Gastrocnemius medialis (tissue), 4 donors: Measurements from ENCODE around the gene VPS41. TPM values are rescaled to one million over a fixed set of nuclear protein-coding genes. Genes with fewer than 3 reads are reported as not detected.

Source experiments
- ATAC-seq, 2 donors: fragments of 150-250 bp; one replicate each; pipeline ENCODE4 v1.9.1; 2016
- DNase-seq, 2 donors: peaks; one replicate each; pipeline ENCODE4 v3.0.0-alpha.2; 2019
- H3K27ac ChIP-seq, 4 donors: fragments of 200-600 bp; sonication (generic); 1 replicate in 1 of 4; 2 replicates in 3 of 4; pipeline ENCODE4 v1.5.1; 2016 to 2018; ENCODE audit warnings: mild to moderate bottlenecking in 2 of 4, moderate library complexity in 1 of 4
- H3K27me3 ChIP-seq, 3 donors: fragments of 200-600 bp; sonication (generic) in 2 of 3; 1 replicate in 1 of 3; 2 replicates in 2 of 3; pipeline versions ENCODE4 v1.5.1 to v1.6.0; 2016 to 2019; ENCODE audit warnings: mild to moderate bottlenecking in 1 of 3, moderate library complexity in 1 of 3
- H3K36me3 ChIP-seq, 2 donors: fragments of 200-600 bp; sonication (generic) in 1 of 2; one replicate each; pipeline ENCODE4 v1.5.1; 2017 to 2018
- H3K4me1 ChIP-seq, 2 donors: fragments of 200-600 bp; sonication (generic) in 1 of 2; one replicate each; pipeline ENCODE4 v1.5.1; 2016 to 2017; ENCODE audit warnings: mild to moderate bottlenecking in 2 of 2
- H3K4me3 ChIP-seq, 4 donors: fragments of 200-600 bp; sonication (generic) in 3 of 4; 1 replicate in 1 of 4; 2 replicates in 3 of 4; pipeline ENCODE4 v1.5.1; 2016 to 2019; ENCODE audit warnings: mild to moderate bottlenecking in 2 of 4
- H3K9me3 ChIP-seq, 3 donors: fragments of 200-600 bp; sonication (generic) in 2 of 3; 1 replicate in 1 of 3; 2 replicates in 2 of 3; pipeline ENCODE4 v1.5.1; 2016 to 2019
- CTCF ChIP-seq, 5 experiments: fragments of 450-650 bp in 3 of 5; fragments of 200-600 bp in 2 of 5; sonication (generic) in 2 of 5; IDR thresholded peaks in 4 of 5; conservative IDR thresholded peaks in 1 of 5; 1 replicate in 4 of 5; 2 replicates in 1 of 5; pipeline ENCODE4 v1.5.1; 2016 to 2019; ENCODE audit warnings: antibody characterized with exemption in 5 of 5, mild to moderate bottlenecking in 3 of 5, moderate library complexity in 3 of 5
- POLR2A ChIP-seq, 2 donors: fragments of 450-650 bp; IDR thresholded peaks; one replicate each; pipeline ENCODE4 v1.6.1; 2017; ENCODE audit warnings: antibody characterized with exemption in 2 of 2, mild to moderate bottlenecking in 2 of 2, moderate library complexity in 2 of 2
- in situ Hi-C, 4 donors: fragments of 200-750 bp; cut with MboI; loops; one replicate each; pipeline versions ENCODE4 v1.15.0 to v1.8.0; 2017; ENCODE audit warnings: low sequenced_read_pairs in 4 of 4
- intact Hi-C: fragments of 100-400 bp; cut with DNase I; formaldehyde crosslinking; loops from one replicate; pipeline ENCODE4 v1.15.1; 2023; ENCODE audit warnings: low total_unique reads
- total RNA-seq, 4 donors: library from RNA; depleted of rRNA; stranded (reverse); fragments of >200 nt; gene quantifications; one replicate each; pipeline versions ENCODE4 v1.1.0 to v1.2.3, GENCODE V29; 2016

Gene VPS41
- total RNA-seq, 4 donors from 2014 or later: 6.3 to 15.3 (median 11.6) TPM

DNA sequence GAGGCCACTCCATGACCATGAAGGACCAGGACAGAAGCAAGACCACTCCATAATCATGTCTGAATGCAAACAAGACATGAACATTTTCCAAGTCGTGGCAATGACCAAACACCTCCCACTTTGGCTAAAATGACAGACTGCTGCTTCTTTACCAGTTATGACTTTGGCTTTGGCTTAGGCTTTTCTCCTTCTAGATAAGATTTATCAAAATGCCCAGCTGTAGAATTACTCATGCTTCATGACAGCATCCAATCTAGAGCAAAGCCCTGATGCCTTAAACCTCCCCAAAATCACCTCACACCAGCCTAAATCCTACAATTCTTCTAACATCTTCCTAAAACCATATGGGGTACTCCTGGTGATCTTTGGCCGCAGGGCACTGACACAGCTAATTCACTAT is 102.1 kb downstream of the VPS41 start:
- no peak for TF ChIP-seq POLR2A (IDR thresholded peaks at IDR 0.05)
- TF ChIP-seq CTCF (IDR thresholded peaks at IDR 0.05 in 4 of 5, conservative IDR thresholded peaks at IDR 0.05 in 1 of 5): no peak
- intact Hi-C loops: no loop called here
- no peak overlapping the region for H3K27ac ChIP-seq

GRCh38 chr7:38801786-38802185 is 107.2 kb downstream of the VPS41 start:
- TF ChIP-seq CTCF (IDR thresholded peaks at IDR 0.05 in 4 of 5, conservative IDR thresholded peaks at IDR 0.05 in 1 of 5) (no peak), POLR2A (IDR thresholded peaks at IDR 0.05) (no peak)
- Histone ChIP-seq H3K4me3 (no peak overlapping the region), H3K36me3 (no peaks in the 10 kb centered on the region), H3K4me1 (no peaks in the 10 kb centered on the region), H3K27me3 (no peaks in the 10 kb centered on the region), H3K27ac (no peak overlapping the region), H3K9me3 (no peaks in the 10 kb centered on the region)
- ATAC-seq (no peak), DNase-seq (no peak)
- in situ Hi-C loops (loop anchor here in 1 of 4 donors (25.0 kb wide), 1 partner anchor 661 kb away; no protein-coding TSS in a partner anchor), intact Hi-C loops (no loop called here)

More for the DNA sequence above, 102.1 kb downstream of the VPS41 start:
- no peaks in the 10 kb centered on the region for H3K36me3 ChIP-seq
- H3K4me3 ChIP-seq: no peak overlapping the region
- H3K9me3 ChIP-seq: no peaks in the 10 kb centered on the region
- H3K4me1 ChIP-seq: no peaks in the 10 kb centered on the region
- in situ Hi-C loops: loop anchor here in 1 of 4 donors (25.0 kb wide), 1 partner anchor 655 kb away; no protein-coding TSS in a partner anchor
- ATAC-seq (no peak), DNase-seq (no peak)
- no peaks in the 10 kb centered on the region for H3K27me3 ChIP-seq

DNA sequence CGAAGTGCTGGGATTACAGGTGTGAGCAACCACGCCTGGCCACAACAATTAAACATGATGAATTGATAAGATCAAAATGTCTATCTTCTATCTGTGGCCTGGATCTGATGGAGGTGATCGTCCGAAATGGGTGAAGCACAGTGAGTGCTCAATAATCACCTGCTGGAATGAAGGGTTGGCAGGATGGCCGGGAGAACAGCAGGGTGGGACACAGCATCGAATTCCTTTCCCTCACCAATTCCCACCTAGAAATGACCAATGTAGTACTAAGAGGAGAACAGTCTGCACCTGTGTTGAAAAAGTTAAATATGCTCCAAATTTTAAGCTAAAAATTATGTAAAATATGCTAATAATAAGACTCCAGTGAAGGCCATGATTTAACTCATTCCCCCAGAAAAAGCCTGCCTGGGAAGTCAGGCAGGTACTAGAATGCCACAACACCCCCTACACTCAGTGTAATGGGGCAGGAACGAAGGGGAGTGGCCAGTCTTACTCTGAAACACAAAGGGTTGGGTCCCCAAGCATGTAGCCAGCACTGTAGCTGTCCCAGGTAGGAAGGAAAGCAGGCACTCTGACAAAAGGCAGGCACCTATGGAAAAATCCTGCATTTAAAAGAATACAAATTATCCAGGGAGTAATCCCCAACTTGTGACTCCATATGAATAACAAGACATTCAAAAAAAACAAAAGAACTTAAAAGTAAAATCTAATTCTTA is 110.3 kb downstream of the VPS41 start:
- TF ChIP-seq CTCF (IDR thresholded peaks at IDR 0.05 in 4 of 5, conservative IDR thresholded peaks at IDR 0.05 in 1 of 5) (no peak), POLR2A (IDR thresholded peaks at IDR 0.05) (no peak)
- H3K27ac ChIP-seq: no peak overlapping the region
- DNase-seq: no peak
- no peaks in the 10 kb centered on the region for H3K27me3 ChIP-seq
- ATAC-seq: no peak
- intact Hi-C loops: no loop called here
- no peaks in the 10 kb centered on the region for H3K4me1 ChIP-seq
- H3K9me3 ChIP-seq: no peaks in the 10 kb centered on the region
- H3K4me3 ChIP-seq: no peak overlapping the region
- in situ Hi-C loops: loop anchor here in 2 of 4 donors (10.0 to 25.0 kb wide), 2 partner anchors 714 to 716 kb away; no protein-coding TSS in a partner anchor
- peaks cover 0 to 17% of the 10 kb centered on the region in 2 donors for H3K36me3 ChIP-seq

GRCh38 chr7:38796626-38797501 is 112.1 kb downstream of the VPS41 start:
- TF ChIP-seq POLR2A (IDR thresholded peaks at IDR 0.05): no peak
- TF ChIP-seq CTCF (IDR thresholded peaks at IDR 0.05 in 4 of 5, conservative IDR thresholded peaks at IDR 0.05 in 1 of 5): peak; percentile 55 to 68 (median 63)
- H3K4me1 ChIP-seq: no peaks in the 10 kb centered on the region
- intact Hi-C loops: loop anchor here (2.0 kb wide), 2 partner anchors 668 to 722 kb away; no protein-coding TSS in a partner anchor
- H3K27ac ChIP-seq: no peak overlapping the region
- H3K36me3 ChIP-seq: peaks cover 0 to 17% of the 10 kb centered on the region in 2 donors
- H3K9me3 ChIP-seq: no peaks in the 10 kb centered on the region
- no peaks in the 10 kb centered on the region for H3K27me3 ChIP-seq
- peak in 1 of 2 donors; percentile 46 for ATAC-seq
- in situ Hi-C loops: loop anchor here in 2 of 4 donors (10.0 to 25.0 kb wide), 2 partner anchors 715 to 718 kb away; no protein-coding TSS in a partner anchor
- no peak overlapping the region for H3K4me3 ChIP-seq
- peak in 1 of 2 donors; percentile 14 for DNase-seq
